ENCODE data around the gene MEGF11. TPM values are rescaled to one million over a fixed set of nuclear protein-coding genes. Genes with fewer than 3 reads are reported as not detected.

Gene MEGF11
- total RNA-seq, 1 donor from 2014 or later: not detected

DNA sequence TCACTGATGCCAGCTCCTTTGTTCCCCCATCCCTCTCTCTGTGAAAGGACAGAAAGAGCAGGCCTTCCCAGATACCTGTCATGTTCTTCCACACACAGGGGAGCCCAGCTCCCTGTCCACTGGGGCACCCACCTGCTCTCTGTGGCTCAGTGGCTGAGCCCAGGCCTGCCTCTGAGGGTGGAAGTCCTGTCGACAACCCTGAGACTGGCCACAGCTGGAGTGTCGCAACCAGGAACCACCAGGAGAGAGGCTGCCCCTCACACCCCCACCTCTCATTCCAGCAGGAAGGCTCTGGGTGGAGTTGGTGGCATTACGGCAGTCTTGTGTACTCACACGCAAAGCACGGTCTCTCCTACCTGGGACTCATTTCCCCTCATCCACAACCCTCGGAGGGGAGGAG is 66.3 kb downstream of the MEGF11 start:
- TF ChIP-seq, protein P1, sequence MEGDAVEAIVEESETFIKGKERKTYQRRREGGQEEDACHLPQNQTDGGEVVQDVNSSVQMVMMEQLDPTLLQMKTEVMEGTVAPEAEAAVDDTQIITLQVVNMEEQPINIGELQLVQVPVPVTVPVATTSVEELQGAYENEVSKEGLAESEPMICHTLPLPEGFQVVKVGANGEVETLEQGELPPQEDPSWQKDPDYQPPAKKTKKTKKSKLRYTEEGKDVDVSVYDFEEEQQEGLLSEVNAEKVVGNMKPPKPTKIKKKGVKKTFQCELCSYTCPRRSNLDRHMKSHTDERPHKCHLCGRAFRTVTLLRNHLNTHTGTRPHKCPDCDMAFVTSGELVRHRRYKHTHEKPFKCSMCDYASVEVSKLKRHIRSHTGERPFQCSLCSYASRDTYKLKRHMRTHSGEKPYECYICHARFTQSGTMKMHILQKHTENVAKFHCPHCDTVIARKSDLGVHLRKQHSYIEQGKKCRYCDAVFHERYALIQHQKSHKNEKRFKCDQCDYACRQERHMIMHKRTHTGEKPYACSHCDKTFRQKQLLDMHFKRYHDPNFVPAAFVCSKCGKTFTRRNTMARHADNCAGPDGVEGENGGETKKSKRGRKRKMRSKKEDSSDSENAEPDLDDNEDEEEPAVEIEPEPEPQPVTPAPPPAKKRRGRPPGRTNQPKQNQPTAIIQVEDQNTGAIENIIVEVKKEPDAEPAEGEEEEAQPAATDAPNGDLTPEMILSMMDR (IDR thresholded peaks at IDR 0.05): no peak
- no peak overlapping the region for H3K4me3 Mint-ChIP-seq (ENCODE audit: unreplicated experiment)
- DNase-seq (ENCODE audit: low spot score): no peak
- no peak overlapping the region for H3K27ac Mint-ChIP-seq (ENCODE audit: unreplicated experiment)
- H3K36me3 Mint-ChIP-seq (ENCODE audit: low read depth): no peaks in the 10 kb centered on the region
- peaks cover 3% of the 10 kb centered on the region for H3K4me1 Mint-ChIP-seq (ENCODE audit: low read depth)
- no peaks in the 10 kb centered on the region for H3K9me3 Mint-ChIP-seq (ENCODE audit: low read depth)
- H3K27me3 Mint-ChIP-seq (ENCODE audit: low read depth): peaks cover 51% of the 10 kb centered on the region

DNA sequence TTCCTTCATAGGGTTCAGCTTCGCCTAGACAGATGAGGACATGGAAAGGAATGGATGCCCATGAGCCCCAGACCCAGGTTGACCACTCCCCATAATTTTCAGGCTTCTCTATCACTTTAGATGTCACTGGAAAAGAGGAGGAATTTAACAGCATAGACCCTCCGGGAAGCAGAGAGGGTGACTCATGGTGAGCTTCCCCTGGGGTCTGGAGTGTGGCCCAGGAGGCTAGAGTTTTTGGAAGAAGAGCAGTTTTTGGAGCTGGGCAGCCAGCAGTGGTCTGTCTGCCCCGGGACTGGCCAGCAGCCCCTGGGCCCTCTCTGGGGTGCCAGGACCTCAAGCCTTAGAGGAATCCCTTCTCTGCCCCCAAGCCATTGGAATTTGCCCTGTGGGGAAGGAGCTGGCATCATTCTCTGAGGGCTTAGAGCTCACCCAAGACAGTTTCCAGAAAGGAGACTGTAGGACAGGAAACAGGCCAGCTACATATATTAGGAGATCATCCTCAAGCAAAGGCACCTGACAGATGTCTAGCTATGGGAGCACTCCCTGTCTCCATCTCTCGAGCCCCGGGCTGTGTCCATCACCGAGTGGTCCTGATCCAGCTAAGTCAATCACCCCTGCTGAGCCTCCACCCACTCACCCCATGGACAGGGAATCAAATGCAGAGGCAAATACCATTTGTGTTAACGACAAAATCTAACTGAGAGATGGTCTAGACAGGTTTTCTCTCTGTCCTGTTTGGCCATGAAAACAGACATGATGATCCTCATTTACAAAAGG is 67.3 kb downstream of the MEGF11 start:
- H3K4me1 Mint-ChIP-seq (ENCODE audit: low read depth): peaks cover 3% of the 10 kb centered on the region
- no peak overlapping the region for H3K27ac Mint-ChIP-seq (ENCODE audit: unreplicated experiment)
- no peaks in the 10 kb centered on the region for H3K36me3 Mint-ChIP-seq (ENCODE audit: low read depth)
- H3K4me3 Mint-ChIP-seq (ENCODE audit: unreplicated experiment): no peak overlapping the region
- H3K27me3 Mint-ChIP-seq (ENCODE audit: low read depth): peaks cover 57% of the 10 kb centered on the region
- H3K9me3 Mint-ChIP-seq (ENCODE audit: low read depth): no peaks in the 10 kb centered on the region
- TF ChIP-seq, protein P1 (IDR thresholded peaks at IDR 0.05): no peak
- DNase-seq (ENCODE audit: low spot score): no peak

DNA sequence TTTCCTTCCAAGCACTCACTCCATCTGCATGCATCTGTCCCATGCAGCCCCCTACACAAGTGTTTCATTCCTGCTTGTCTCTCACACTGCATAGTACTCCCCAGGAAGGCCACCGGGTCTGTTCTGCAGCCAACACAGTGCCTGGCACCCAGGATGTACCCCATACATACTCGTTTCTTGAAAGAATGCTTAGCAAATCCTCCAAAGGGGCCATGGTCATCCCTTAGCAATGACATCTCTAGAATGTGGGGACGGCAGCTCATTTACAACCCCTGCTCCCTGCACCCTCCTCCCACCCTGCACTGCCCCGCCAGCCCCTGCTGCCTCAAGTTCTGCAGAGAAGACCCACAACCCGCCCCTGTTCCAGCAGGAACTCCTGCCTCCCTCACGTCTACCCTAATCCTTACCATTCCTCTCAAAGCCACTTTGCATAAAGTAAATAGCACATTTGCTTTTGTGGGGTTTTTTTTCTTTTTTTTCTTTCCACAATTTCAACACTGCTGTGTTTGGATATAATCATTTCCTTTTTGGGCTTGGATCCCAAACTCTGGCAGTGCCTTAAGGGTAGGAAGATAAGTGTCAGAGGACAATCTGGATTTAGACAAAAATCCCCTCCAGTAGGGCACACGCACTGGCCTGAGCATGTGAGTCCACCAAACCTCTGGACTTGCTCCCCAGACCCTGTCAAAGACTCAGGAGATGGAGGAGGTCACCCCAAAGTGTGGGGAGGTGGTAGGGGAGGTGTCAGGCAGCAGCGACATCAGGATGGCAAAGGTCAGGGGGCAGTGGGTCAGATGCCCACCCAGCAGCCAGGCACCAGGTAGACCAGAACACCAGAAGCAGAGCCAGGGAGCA is 68.4 kb downstream of the MEGF11 start:
- H3K4me1 Mint-ChIP-seq (ENCODE audit: low read depth): peaks cover 3% of the 10 kb centered on the region
- no peak for DNase-seq (ENCODE audit: low spot score)
- H3K9me3 Mint-ChIP-seq (ENCODE audit: low read depth): no peaks in the 10 kb centered on the region
- TF ChIP-seq, protein P1 (IDR thresholded peaks at IDR 0.05): no peak
- no peak overlapping the region for H3K4me3 Mint-ChIP-seq (ENCODE audit: unreplicated experiment)
- no peaks in the 10 kb centered on the region for H3K36me3 Mint-ChIP-seq (ENCODE audit: low read depth)
- H3K27me3 Mint-ChIP-seq (ENCODE audit: low read depth): peaks cover 64% of the 10 kb centered on the region
- H3K27ac Mint-ChIP-seq (ENCODE audit: unreplicated experiment): no peak overlapping the region

DNA sequence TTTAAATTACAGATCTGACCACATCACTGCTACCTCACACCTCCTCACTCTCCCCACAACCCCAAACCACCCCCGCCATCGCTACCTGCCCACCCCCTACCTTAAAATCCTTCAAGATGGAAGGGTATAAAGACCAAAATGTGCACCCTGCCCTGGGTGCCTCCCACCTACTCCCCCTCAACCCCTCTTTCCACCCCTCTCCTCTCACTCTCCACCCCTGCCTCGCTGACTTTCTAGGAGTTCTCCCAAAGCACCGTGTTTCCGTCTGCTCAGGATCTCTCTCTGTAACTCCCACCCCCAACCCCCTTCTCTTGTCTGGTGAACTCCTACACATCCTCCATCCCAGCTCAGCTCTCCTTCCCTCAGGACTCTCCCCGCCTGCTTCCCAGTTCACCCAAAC is 69.1 kb downstream of the MEGF11 start:
- H3K27ac Mint-ChIP-seq (ENCODE audit: unreplicated experiment): no peak overlapping the region
- DNase-seq (ENCODE audit: low spot score): no peak
- no peaks in the 10 kb centered on the region for H3K36me3 Mint-ChIP-seq (ENCODE audit: low read depth)
- no peak overlapping the region for H3K4me3 Mint-ChIP-seq (ENCODE audit: unreplicated experiment)
- TF ChIP-seq, protein P1 (IDR thresholded peaks at IDR 0.05): no peak
- H3K4me1 Mint-ChIP-seq (ENCODE audit: low read depth): peaks cover 3% of the 10 kb centered on the region
- peaks cover 69% of the 10 kb centered on the region for H3K27me3 Mint-ChIP-seq (ENCODE audit: low read depth)
- no peaks in the 10 kb centered on the region for H3K9me3 Mint-ChIP-seq (ENCODE audit: low read depth)

- no peaks in the 10 kb centered on the region for H3K4me1 Mint-ChIP-seq (ENCODE audit: low read depth)
Measured at GRCh38 chr15:66180531-66181097, 72.9 kb downstream of the MEGF11 start.

More at GRCh38 chr15:66180531-66181097, 72.9 kb downstream of the MEGF11 start:
- no peak overlapping the region for H3K4me3 Mint-ChIP-seq (ENCODE audit: unreplicated experiment)
- no peaks in the 10 kb centered on the region for H3K36me3 Mint-ChIP-seq (ENCODE audit: low read depth)
- TF ChIP-seq, protein P1 (IDR thresholded peaks at IDR 0.05): no peak
- H3K9me3 Mint-ChIP-seq (ENCODE audit: low read depth): no peaks in the 10 kb centered on the region
- no peak overlapping the region for H3K27ac Mint-ChIP-seq (ENCODE audit: unreplicated experiment)
- no peak for DNase-seq (ENCODE audit: low spot score)
- H3K27me3 Mint-ChIP-seq (ENCODE audit: low read depth): peaks cover 88% of the 10 kb centered on the region
